ENCODE results near the gene MYO18A.

DNA sequence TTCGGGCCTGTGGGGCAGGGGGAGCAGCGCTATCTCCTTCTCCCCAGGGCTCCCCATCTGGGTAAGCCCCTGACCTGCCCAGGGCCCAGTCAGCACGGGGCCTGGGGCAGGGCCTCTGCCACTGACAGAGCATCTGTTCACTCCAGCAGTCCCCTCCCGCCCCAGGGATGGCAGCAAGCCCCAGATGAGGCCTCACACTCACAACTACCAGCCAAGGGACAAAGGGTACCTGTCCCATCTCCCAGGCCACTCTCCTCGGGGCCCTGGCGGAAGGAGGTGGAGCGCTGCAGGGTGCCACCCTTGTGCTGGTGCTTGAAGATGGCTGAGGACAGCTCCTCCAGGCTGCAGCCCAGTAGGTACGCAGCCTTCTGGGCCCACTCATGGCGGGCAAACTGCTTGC, 64.8 kb downstream of the MYO18A start:
- TF ChIP-seq CTCF (IDR thresholded peaks at IDR 0.05; ENCODE audit: low read length) (no peak), EZH2phosphoT487 (IDR thresholded peaks at IDR 0.05; ENCODE audit: low read length) (no peak), EZH2 (optimal IDR thresholded peaks at IDR 0.05; ENCODE audit: low read depth, low read length) (no peak)
